SK-N-SH (cell line): Measurements from ENCODE around the gene SGMS2. TPM values are rescaled to one million over a fixed set of nuclear protein-coding genes. Genes with fewer than 3 reads are reported as not detected.

Source experiments
- CTCF ChIA-PET: fragments of 300-600, 350-600 bp; formaldehyde crosslinking; extraction: SDS; loops from one replicate; lab custom pipeline; 2021; lab: Yijun Ruan, JAX
- POLR2A ChIA-PET: fragments of 350-600 bp; sonication (Branson Sonifier 250); formaldehyde crosslinking; extraction: SDS; loops from one replicate; lab custom pipeline; 2020; ENCODE audit warnings: antibody characterized with exemption, inconsistent platforms; lab: Yijun Ruan, JAX
- DNase-seq: peaks from one replicate; pipeline ENCODE4 v3.0.0; 2012
- H2AFZ ChIP-seq: fragments of 200-600 bp; sonication (generic); 2 replicates; pipeline ENCODE4 v1.8.1; 2016; ENCODE audit warnings: antibody characterized with exemption, mild to moderate bottlenecking, low read depth
- H3F3A ChIP-seq: fragments of 200-600 bp; sonication (generic); replicated peaks from 2 replicates; pipeline ENCODE3; 2016; ENCODE audit warnings: antibody characterized with exemption, mild to moderate bottlenecking; ENCODE audit not compliant: insufficient read depth
- H3K27ac ChIP-seq, 2 experiments: fragments of 200-500 bp in 1 of 2; fragments of 200-600 bp in 1 of 2; sonication (Bioruptor generic) in 1 of 2; sonication (generic), shearing (Covaris generic) in 1 of 2; 2 replicates each; pipeline versions ENCODE4 v1.5.1 to v1.6.1; 2014 to 2016; ENCODE audit warnings: low read depth in 2 of 2, inconsistent platforms in 1 of 2, low read length in 1 of 2, mild to moderate bottlenecking in 1 of 2, mixed read lengths in 1 of 2
- H3K27me3 ChIP-seq: fragments of 200-600 bp; sonication (generic), shearing (Covaris generic); 2 replicates; pipeline ENCODE4 v1.6.1; 2016; ENCODE audit warnings: mixed run types; ENCODE audit not compliant: insufficient read depth
- H3K36me3 ChIP-seq, 2 experiments: fragments of 200-500 bp in 1 of 2; fragments of 200-600 bp in 1 of 2; sonication (Bioruptor generic) in 1 of 2; sonication (generic) in 1 of 2; replicated peaks in 1 of 2; 2 replicates each; pipeline versions ENCODE3 to v1.5.1; 2014 to 2016; ENCODE audit warnings: low read length in 1 of 2, mild to moderate bottlenecking in 1 of 2; ENCODE audit not compliant: insufficient read depth in 2 of 2, control insufficient read depth in 1 of 2
- H3K4me1 ChIP-seq, 2 experiments: fragments of 200-500 bp in 1 of 2; fragments of 200-600 bp in 1 of 2; sonication (Bioruptor generic) in 1 of 2; sonication (generic), shearing (Covaris generic) in 1 of 2; 2 replicates each; pipeline versions ENCODE4 v1.5.1 to v1.6.1; 2014 to 2016; ENCODE audit warnings: low read depth in 1 of 2, low read length in 1 of 2, mixed run types in 1 of 2; ENCODE audit not compliant: insufficient read depth in 2 of 2, control insufficient read depth in 1 of 2
- H3K4me2 ChIP-seq: fragments of 200-600 bp; sonication (generic), shearing (Covaris generic); 2 replicates; pipeline ENCODE4 v1.6.1; 2017; ENCODE audit warnings: mixed run types
- H3K4me3 ChIP-seq, 2 experiments: fragments of 200-500 bp in 1 of 2; fragments of 200-600 bp in 1 of 2; sonication (Bioruptor generic) in 1 of 2; sonication (generic), shearing (Covaris generic) in 1 of 2; 2 replicates each; pipeline versions ENCODE4 v1.5.1 to v1.8.1; 2014 to 2016; ENCODE audit warnings: low read depth in 2 of 2, inconsistent platforms in 1 of 2, low read length in 1 of 2, mild to moderate bottlenecking in 1 of 2, mixed read lengths in 1 of 2, moderate library complexity in 1 of 2
- H3K79me2 ChIP-seq: fragments of 200-600 bp; sonication (generic); 2 replicates; pipeline ENCODE4 v1.8.1; 2017; ENCODE audit warnings: mild to moderate bottlenecking; ENCODE audit not compliant: insufficient read depth
- H3K9ac ChIP-seq: fragments of 200-600 bp; sonication (generic); 2 replicates; pipeline ENCODE4 v1.6.1; 2017; ENCODE audit warnings: mixed run types
- H3K9me2 ChIP-seq: fragments of 200-600 bp; sonication (generic); 2 replicates; pipeline ENCODE4 v1.6.1; 2017; ENCODE audit warnings: mixed run types
- H3K9me3 ChIP-seq: fragments of 200-600 bp; sonication (generic); 2 replicates; pipeline ENCODE4 v1.6.1; 2017; ENCODE audit warnings: mixed run types, mild to moderate bottlenecking, moderate library complexity
- H4K20me1 ChIP-seq: fragments of 200-600 bp; sonication (generic); 2 replicates; pipeline ENCODE4 v1.6.1; 2017; ENCODE audit warnings: mild to moderate bottlenecking, mixed run types; ENCODE audit not compliant: insufficient read depth
- CHD2 ChIP-seq: fragments of 150-350 bp; IDR thresholded peaks from 2 replicates; pipeline ENCODE4 v1.6.1; 2018; ENCODE audit warnings: low read length; ENCODE audit not compliant: partially characterized antibody
- EP300 ChIP-seq, 2 experiments: IDR thresholded peaks; 2 replicates each; pipeline versions ENCODE4 v1.4.0 to v1.6.1; 2012; ENCODE audit warnings: borderline replicate concordance in 1 of 2, low read depth in 1 of 2, low read length in 1 of 2
- EZH2phosphoT487 ChIP-seq: fragments of 200-600 bp; sonication (generic); IDR thresholded peaks from 2 replicates; pipeline ENCODE4 v1.6.1; 2017; ENCODE audit warnings: low read depth, mixed run types, mild to moderate bottlenecking, antibody characterized with exemption, moderate library complexity, borderline replicate concordance
- FOSL2 ChIP-seq: IDR thresholded peaks from 2 replicates; pipeline ENCODE4 v1.4.0; 2012; ENCODE audit warnings: low read depth, mild to moderate bottlenecking, moderate library complexity, borderline replicate concordance
- FOXM1 ChIP-seq: IDR thresholded peaks from 2 replicates; pipeline ENCODE4 v1.4.0; 2012; ENCODE audit warnings: low read depth, mild to moderate bottlenecking
- GATA2 ChIP-seq: sonication (generic); formaldehyde crosslinking; IDR thresholded peaks from 2 replicates; pipeline ENCODE4 v1.5.0; 2020; ENCODE audit warnings: mild to moderate bottlenecking, missing genetic modification reagents
- JUND ChIP-seq: IDR thresholded peaks from 2 replicates; pipeline ENCODE4 v1.4.0; 2012
- MEF2A ChIP-seq: IDR thresholded peaks from 2 replicates; pipeline ENCODE4 v1.4.0; 2012; ENCODE audit warnings: low read depth, borderline replicate concordance
- NRF1 ChIP-seq: IDR thresholded peaks from 2 replicates; pipeline ENCODE4 v1.6.1; 2012; ENCODE audit warnings: low read depth, mild to moderate bottlenecking, low read length
- POLR2AphosphoS5 ChIP-seq: IDR thresholded peaks from 2 replicates; pipeline ENCODE4 v1.6.1; 2012; ENCODE audit warnings: low read depth, low read length
- RCOR1 ChIP-seq: fragments of 150-350 bp; IDR thresholded peaks from 2 replicates; pipeline ENCODE4 v1.6.1; 2017; ENCODE audit warnings: antibody characterized with exemption, low read length
- SMC3 ChIP-seq: IDR thresholded peaks from 2 replicates; pipeline ENCODE4 v1.6.1; 2012; ENCODE audit warnings: low read depth, low read length, improper control_type of control experiment
- WGBS: methylation state at CpG from one replicate; pipeline ENCODE4 v1.1.6; 2017; ENCODE audit warnings: low lambda C conversion rate; 5-methylcytosine and 5-hydroxymethylcytosine counted together
- polyA plus RNA-seq, 3 experiments: library from polyadenylated mRNA; depleted of rRNA; stranded (reverse); fragments of >200 nt; gene quantifications; 2 replicates each; pipeline ENCODE4 v1.2.3, GENCODE V29; 2012
- TF ChIP-seq, protein P1 (sequence below): IDR thresholded peaks from 2 replicates; pipeline ENCODE4 v1.4.0; 2012; ENCODE audit warnings: low read depth, borderline replicate concordance
- TF ChIP-seq, protein P2 (sequence below): IDR thresholded peaks from 2 replicates; pipeline ENCODE4; 2012
- TF ChIP-seq, protein P3 (sequence below): IDR thresholded peaks from 2 replicates; pipeline ENCODE4 v1.4.0; 2012; ENCODE audit warnings: low read depth
- TF ChIP-seq, protein P4 (sequence below): IDR thresholded peaks from 2 replicates; pipeline ENCODE4 v1.4.0; 2012; ENCODE audit warnings: low read depth, borderline replicate concordance
- TF ChIP-seq, protein P5 (sequence below): IDR thresholded peaks from 2 replicates; pipeline ENCODE4 v1.6.1; 2012; ENCODE audit warnings: mild to moderate bottlenecking, low read depth, low read length, moderate library complexity

Gene SGMS2
- 0.82 and 0.86 TPM in 2 replicates for polyA plus RNA-seq (2012; rRNA removed)
- 0.76 and 1.1 TPM in 2 replicates for polyA plus RNA-seq (2012; cell fraction: cytosol; rRNA removed)
- 1.0 and 1.1 TPM in 2 replicates for polyA plus RNA-seq (2012; cell fraction: nucleus; rRNA removed)

DNA sequence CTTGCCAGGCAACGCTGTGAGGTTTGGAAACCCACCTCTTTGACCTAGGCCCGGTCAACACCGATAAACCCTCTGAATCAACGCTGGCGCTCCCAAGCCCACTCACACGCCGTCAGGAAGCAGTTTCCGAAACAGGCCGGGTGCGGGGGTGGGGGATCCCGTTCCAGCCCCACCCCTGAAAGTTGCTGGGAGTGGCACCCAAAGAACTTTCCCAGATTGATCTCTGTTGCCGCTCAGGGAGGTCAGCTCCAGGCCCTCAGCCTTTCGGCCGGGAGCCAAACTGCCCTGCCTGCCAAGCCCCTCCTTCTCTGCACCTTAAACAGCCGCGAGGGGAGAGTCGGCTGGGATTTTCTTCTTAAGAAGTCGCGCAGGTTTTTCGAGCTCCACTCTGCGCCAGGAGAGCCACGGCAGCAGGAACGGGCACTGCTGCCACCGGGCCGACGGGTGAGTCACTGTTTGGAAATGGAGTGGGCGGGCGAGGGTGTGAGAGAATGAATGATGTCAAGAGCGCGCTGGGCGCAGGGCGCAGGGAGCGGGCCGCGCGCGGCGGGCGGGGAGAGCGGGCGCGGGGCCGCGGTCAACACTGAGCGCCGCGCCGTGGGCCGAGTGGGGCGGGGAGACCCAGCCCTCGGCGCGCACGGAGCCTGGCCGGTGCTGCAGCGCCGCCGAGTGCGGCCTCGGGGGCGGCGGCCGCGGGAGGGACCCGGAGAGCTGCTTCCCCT is at the start of gene SGMS2:
SGMS2 (plus strand) TSS at position 583 of the 722 bp plus-strand sequence. CDS start 70,622 bp downstream, outside the sequence.
- H3K27ac ChIP-seq, result peak within 1 kb of the TSS in 1 of 2 experiments; percentile 49; a peak in 2 of 4 replicates
- peak within 1 kb of the TSS; percentile 87 for H3K4me2 ChIP-seq
- H3F3A ChIP-seq, result peaks cover 5% of the 10 kb centered on the region
- H3K36me3 ChIP-seq, result no peaks in the 10 kb centered on the region
- H3K9ac ChIP-seq, result peak within 1 kb of the TSS; percentile 62; the same call in 1 of the 2 replicates
- H3K4me1 ChIP-seq, result peaks cover 0 to 5% of the 10 kb centered on the region in 2 experiments; a peak in 1 of 4 replicates
- ChIA-PET POLR2A (no interaction called here), CTCF (no interaction called here)
- peak; percentile 71 for DNase-seq
- peak within 1 kb of the TSS; percentile 56 to 79 for H3K4me3 ChIP-seq
- H3K79me2 ChIP-seq, result no peaks in the 10 kb centered on the region
- no peaks in the 10 kb centered on the region for H3K9me3 ChIP-seq
- TF ChIP-seq POLR2AphosphoS5, result no peak
- TF ChIP-seq FOSL2, result peak; percentile 63; the same call in 1 of the 2 replicates
- TF ChIP-seq, protein P1, sequence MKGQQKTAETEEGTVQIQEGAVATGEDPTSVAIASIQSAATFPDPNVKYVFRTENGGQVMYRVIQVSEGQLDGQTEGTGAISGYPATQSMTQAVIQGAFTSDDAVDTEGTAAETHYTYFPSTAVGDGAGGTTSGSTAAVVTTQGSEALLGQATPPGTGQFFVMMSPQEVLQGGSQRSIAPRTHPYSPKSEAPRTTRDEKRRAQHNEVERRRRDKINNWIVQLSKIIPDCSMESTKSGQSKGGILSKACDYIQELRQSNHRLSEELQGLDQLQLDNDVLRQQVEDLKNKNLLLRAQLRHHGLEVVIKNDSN, result no peak
- TF ChIP-seq, protein P2, sequence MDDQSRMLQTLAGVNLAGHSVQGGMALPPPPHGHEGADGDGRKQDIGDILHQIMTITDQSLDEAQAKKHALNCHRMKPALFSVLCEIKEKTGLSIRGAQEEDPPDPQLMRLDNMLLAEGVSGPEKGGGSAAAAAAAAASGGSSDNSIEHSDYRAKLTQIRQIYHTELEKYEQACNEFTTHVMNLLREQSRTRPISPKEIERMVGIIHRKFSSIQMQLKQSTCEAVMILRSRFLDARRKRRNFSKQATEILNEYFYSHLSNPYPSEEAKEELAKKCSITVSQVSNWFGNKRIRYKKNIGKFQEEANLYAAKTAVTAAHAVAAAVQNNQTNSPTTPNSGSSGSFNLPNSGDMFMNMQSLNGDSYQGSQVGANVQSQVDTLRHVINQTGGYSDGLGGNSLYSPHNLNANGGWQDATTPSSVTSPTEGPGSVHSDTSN, result peak; percentile 26; the same call in 1 of the 2 replicates
- TF ChIP-seq GATA2 (CRISPR knock-in tag), result no peak
- peak; percentile 60 for TF ChIP-seq JUND
- H3K9me2 ChIP-seq, result no peaks in the 10 kb centered on the region
- H4K20me1 ChIP-seq, result no peaks in the 10 kb centered on the region
- peaks cover 20% of the 10 kb centered on the region; the same call in 1 of the 2 replicates for H3K27me3 ChIP-seq
- WGBS, result under 1% methylated on average over 15 of the region's 65 CpGs
- peak within 1 kb of the TSS; percentile 77 for H2AFZ ChIP-seq

DNA sequence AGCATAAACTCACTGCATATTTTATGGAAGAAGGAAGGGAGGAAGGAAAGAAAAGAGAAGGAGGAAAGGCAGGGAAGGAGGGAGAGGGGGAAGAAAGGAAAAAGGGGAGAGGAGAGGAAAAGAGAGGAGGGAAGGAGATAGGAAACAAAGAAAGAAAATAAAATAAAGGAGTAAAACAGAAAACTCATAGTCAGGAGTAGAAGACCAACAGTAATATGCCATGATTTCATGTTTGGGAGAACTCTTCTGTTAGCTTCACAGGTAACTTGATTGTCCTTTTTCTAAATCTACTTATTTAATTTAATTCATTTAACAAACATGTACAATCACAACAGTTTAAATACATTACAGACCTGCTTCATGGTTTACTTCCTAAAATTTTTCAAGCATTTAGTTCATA is 46.8 kb upstream of the SGMS2 start:
- CTCF ChIA-PET, result interaction anchor here (1.6 kb wide), 1 partner anchor 20 kb away, joined by 4 read pairs; no protein-coding TSS in a partner anchor
- H3K79me2 ChIP-seq, result no peaks in the 10 kb centered on the region
- no peaks in the 10 kb centered on the region for H3K36me3 ChIP-seq
- H2AFZ ChIP-seq, result no peak overlapping the region
- POLR2A ChIA-PET, result no interaction called here
- no peaks in the 10 kb centered on the region for H3F3A ChIP-seq
- no peaks in the 10 kb centered on the region for H3K4me1 ChIP-seq
- H3K27me3 ChIP-seq, result peaks cover 10% of the 10 kb centered on the region; the same call in 1 of the 2 replicates
- DNase-seq, result no peak
- no peak overlapping the region for H3K27ac ChIP-seq
- no peak overlapping the region for H3K4me2 ChIP-seq
- no peaks in the 10 kb centered on the region for H3K9me3 ChIP-seq
- no peaks in the 10 kb centered on the region for H4K20me1 ChIP-seq
- no peak overlapping the region for H3K4me3 ChIP-seq
- no peaks in the 10 kb centered on the region for H3K9me2 ChIP-seq
- no peak overlapping the region for H3K9ac ChIP-seq
- TF ChIP-seq EP300 (IDR thresholded peaks at IDR 0.05; ENCODE audit: borderline replicate concordance in 1 of 2, low read depth in 1 of 2, low read length in 1 of 2) (no peak), MEF2A (no peak), EZH2phosphoT487 (no peak), FOXM1 (no peak), SMC3 (no peak), RCOR1 (no peak), NRF1 (no peak), POLR2AphosphoS5 (no peak), JUND (no peak), CHD2 (no peak), GATA2 (CRISPR knock-in tag) (no peak)
- TF ChIP-seq, protein P3, sequence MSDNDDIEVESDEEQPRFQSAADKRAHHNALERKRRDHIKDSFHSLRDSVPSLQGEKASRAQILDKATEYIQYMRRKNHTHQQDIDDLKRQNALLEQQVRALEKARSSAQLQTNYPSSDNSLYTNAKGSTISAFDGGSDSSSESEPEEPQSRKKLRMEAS, result no peak
- TF ChIP-seq, protein P4, sequence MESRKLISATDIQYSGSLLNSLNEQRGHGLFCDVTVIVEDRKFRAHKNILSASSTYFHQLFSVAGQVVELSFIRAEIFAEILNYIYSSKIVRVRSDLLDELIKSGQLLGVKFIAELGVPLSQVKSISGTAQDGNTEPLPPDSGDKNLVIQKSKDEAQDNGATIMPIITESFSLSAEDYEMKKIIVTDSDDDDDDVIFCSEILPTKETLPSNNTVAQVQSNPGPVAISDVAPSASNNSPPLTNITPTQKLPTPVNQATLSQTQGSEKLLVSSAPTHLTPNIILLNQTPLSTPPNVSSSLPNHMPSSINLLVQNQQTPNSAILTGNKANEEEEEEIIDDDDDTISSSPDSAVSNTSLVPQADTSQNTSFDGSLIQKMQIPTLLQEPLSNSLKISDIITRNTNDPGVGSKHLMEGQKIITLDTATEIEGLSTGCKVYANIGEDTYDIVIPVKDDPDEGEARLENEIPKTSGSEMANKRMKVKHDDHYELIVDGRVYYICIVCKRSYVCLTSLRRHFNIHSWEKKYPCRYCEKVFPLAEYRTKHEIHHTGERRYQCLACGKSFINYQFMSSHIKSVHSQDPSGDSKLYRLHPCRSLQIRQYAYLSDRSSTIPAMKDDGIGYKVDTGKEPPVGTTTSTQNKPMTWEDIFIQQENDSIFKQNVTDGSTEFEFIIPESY, result no peak
- TF ChIP-seq, protein P5, sequence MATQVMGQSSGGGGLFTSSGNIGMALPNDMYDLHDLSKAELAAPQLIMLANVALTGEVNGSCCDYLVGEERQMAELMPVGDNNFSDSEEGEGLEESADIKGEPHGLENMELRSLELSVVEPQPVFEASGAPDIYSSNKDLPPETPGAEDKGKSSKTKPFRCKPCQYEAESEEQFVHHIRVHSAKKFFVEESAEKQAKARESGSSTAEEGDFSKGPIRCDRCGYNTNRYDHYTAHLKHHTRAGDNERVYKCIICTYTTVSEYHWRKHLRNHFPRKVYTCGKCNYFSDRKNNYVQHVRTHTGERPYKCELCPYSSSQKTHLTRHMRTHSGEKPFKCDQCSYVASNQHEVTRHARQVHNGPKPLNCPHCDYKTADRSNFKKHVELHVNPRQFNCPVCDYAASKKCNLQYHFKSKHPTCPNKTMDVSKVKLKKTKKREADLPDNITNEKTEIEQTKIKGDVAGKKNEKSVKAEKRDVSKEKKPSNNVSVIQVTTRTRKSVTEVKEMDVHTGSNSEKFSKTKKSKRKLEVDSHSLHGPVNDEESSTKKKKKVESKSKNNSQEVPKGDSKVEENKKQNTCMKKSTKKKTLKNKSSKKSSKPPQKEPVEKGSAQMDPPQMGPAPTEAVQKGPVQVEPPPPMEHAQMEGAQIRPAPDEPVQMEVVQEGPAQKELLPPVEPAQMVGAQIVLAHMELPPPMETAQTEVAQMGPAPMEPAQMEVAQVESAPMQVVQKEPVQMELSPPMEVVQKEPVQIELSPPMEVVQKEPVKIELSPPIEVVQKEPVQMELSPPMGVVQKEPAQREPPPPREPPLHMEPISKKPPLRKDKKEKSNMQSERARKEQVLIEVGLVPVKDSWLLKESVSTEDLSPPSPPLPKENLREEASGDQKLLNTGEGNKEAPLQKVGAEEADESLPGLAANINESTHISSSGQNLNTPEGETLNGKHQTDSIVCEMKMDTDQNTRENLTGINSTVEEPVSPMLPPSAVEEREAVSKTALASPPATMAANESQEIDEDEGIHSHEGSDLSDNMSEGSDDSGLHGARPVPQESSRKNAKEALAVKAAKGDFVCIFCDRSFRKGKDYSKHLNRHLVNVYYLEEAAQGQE, result no peak
